Gastrocnemius medialis (tissue), 4 donors: Measurements from ENCODE around the gene STK39. TPM values are rescaled to one million over a fixed set of nuclear protein-coding genes. Genes with fewer than 3 reads are reported as not detected.

Experiments
- ATAC-seq, 2 donors: fragments of 150-250 bp; one replicate each; pipeline ENCODE4 v1.9.1; 2016
- DNase-seq, 2 donors: peaks; one replicate each; pipeline ENCODE4 v3.0.0-alpha.2; 2019
- H3K27ac ChIP-seq, 4 donors: fragments of 200-600 bp; sonication (generic); 1 replicate in 1 of 4; 2 replicates in 3 of 4; pipeline ENCODE4 v1.5.1; 2016 to 2018; ENCODE audit warnings: mild to moderate bottlenecking in 2 of 4, moderate library complexity in 1 of 4
- H3K27me3 ChIP-seq, 3 donors: fragments of 200-600 bp; sonication (generic) in 2 of 3; 1 replicate in 1 of 3; 2 replicates in 2 of 3; pipeline versions ENCODE4 v1.5.1 to v1.6.0; 2016 to 2019; ENCODE audit warnings: mild to moderate bottlenecking in 1 of 3, moderate library complexity in 1 of 3
- H3K36me3 ChIP-seq, 2 donors: fragments of 200-600 bp; sonication (generic) in 1 of 2; one replicate each; pipeline ENCODE4 v1.5.1; 2017 to 2018
- H3K4me1 ChIP-seq, 2 donors: fragments of 200-600 bp; sonication (generic) in 1 of 2; one replicate each; pipeline ENCODE4 v1.5.1; 2016 to 2017; ENCODE audit warnings: mild to moderate bottlenecking in 2 of 2
- H3K4me3 ChIP-seq, 4 donors: fragments of 200-600 bp; sonication (generic) in 3 of 4; 1 replicate in 1 of 4; 2 replicates in 3 of 4; pipeline ENCODE4 v1.5.1; 2016 to 2019; ENCODE audit warnings: mild to moderate bottlenecking in 2 of 4
- H3K9me3 ChIP-seq, 3 donors: fragments of 200-600 bp; sonication (generic) in 2 of 3; 1 replicate in 1 of 3; 2 replicates in 2 of 3; pipeline ENCODE4 v1.5.1; 2016 to 2019
- CTCF ChIP-seq, 5 experiments: fragments of 450-650 bp in 3 of 5; fragments of 200-600 bp in 2 of 5; sonication (generic) in 2 of 5; IDR thresholded peaks in 4 of 5; conservative IDR thresholded peaks in 1 of 5; 1 replicate in 4 of 5; 2 replicates in 1 of 5; pipeline ENCODE4 v1.5.1; 2016 to 2019; ENCODE audit warnings: antibody characterized with exemption in 5 of 5, mild to moderate bottlenecking in 3 of 5, moderate library complexity in 3 of 5
- POLR2A ChIP-seq, 2 donors: fragments of 450-650 bp; IDR thresholded peaks; one replicate each; pipeline ENCODE4 v1.6.1; 2017; ENCODE audit warnings: antibody characterized with exemption in 2 of 2, mild to moderate bottlenecking in 2 of 2, moderate library complexity in 2 of 2
- in situ Hi-C, 4 donors: fragments of 200-750 bp; cut with MboI; loops; one replicate each; pipeline versions ENCODE4 v1.15.0 to v1.8.0; 2017; ENCODE audit warnings: low sequenced_read_pairs in 4 of 4
- intact Hi-C: fragments of 100-400 bp; cut with DNase I; formaldehyde crosslinking; loops from one replicate; pipeline ENCODE4 v1.15.1; 2023; ENCODE audit warnings: low total_unique reads
- total RNA-seq, 4 donors: library from RNA; depleted of rRNA; stranded (reverse); fragments of >200 nt; gene quantifications; one replicate each; pipeline versions ENCODE4 v1.1.0 to v1.2.3, GENCODE V29; 2016

The STK39 gene
- total RNA-seq, 4 donors from 2014 or later, result 0.66 to 2.9 (median 1.9) TPM

- intact Hi-C loops, result no loop called here
- no peaks in the 10 kb centered on the region for H3K36me3 ChIP-seq
- in situ Hi-C loops, result no loop called here
- TF ChIP-seq CTCF (IDR thresholded peaks at IDR 0.05 in 4 of 5, conservative IDR thresholded peaks at IDR 0.05 in 1 of 5), result no peak
- ATAC-seq (no peak), DNase-seq (no peak)
- no peaks in the 10 kb centered on the region for H3K27me3 ChIP-seq
- no peaks in the 10 kb centered on the region for H3K4me1 ChIP-seq
- no peaks in the 10 kb centered on the region for H3K9me3 ChIP-seq
- H3K27ac ChIP-seq, result no peak overlapping the region
- no peak overlapping the region for H3K4me3 ChIP-seq
Measured at GRCh38 chr2:167933097-167933814, 314.1 kb downstream of the STK39 start.

GRCh38 chr2:167932123-167932693 is 315.2 kb downstream of the STK39 start:
- Histone ChIP-seq H3K27ac (no peak overlapping the region), H3K4me3 (no peak overlapping the region), H3K9me3 (no peaks in the 10 kb centered on the region), H3K27me3 (no peaks in the 10 kb centered on the region), H3K4me1 (no peaks in the 10 kb centered on the region), H3K36me3 (no peaks in the 10 kb centered on the region)
- no peak for DNase-seq
- no peak for TF ChIP-seq POLR2A (IDR thresholded peaks at IDR 0.05)
- no peak for TF ChIP-seq CTCF (IDR thresholded peaks at IDR 0.05 in 4 of 5, conservative IDR thresholded peaks at IDR 0.05 in 1 of 5)
- in situ Hi-C loops, result no loop called here
- intact Hi-C loops, result no loop called here
- no peak for ATAC-seq

- in situ Hi-C loops (no loop called here), intact Hi-C loops (no loop called here)
- Histone ChIP-seq H3K27me3 (no peaks in the 10 kb centered on the region), H3K4me1 (no peaks in the 10 kb centered on the region), H3K9me3 (no peaks in the 10 kb centered on the region), H3K27ac (no peak overlapping the region), H3K4me3 (no peak overlapping the region), H3K36me3 (no peaks in the 10 kb centered on the region)
- ATAC-seq (no peak), DNase-seq (no peak)
- no peak for TF ChIP-seq CTCF (IDR thresholded peaks at IDR 0.05 in 4 of 5, conservative IDR thresholded peaks at IDR 0.05 in 1 of 5)
- no peak for TF ChIP-seq POLR2A (IDR thresholded peaks at IDR 0.05)
Measured at GRCh38 chr2:167929484-167929883, 317.9 kb downstream of the STK39 start.

GRCh38 chr2:167928434-167928833 is 319.0 kb downstream of the STK39 start:
- no peak for ATAC-seq

More at GRCh38 chr2:167928434-167928833, 319.0 kb downstream of the STK39 start:
- no peak for DNase-seq
- H3K4me1 ChIP-seq, result no peaks in the 10 kb centered on the region
- intact Hi-C loops (no loop called here), in situ Hi-C loops (no loop called here)
- H3K9me3 ChIP-seq, result no peaks in the 10 kb centered on the region
- TF ChIP-seq POLR2A (IDR thresholded peaks at IDR 0.05) (no peak), CTCF (IDR thresholded peaks at IDR 0.05 in 4 of 5, conservative IDR thresholded peaks at IDR 0.05 in 1 of 5) (no peak)
- no peak overlapping the region for H3K27ac ChIP-seq
- H3K36me3 ChIP-seq, result no peaks in the 10 kb centered on the region
- no peaks in the 10 kb centered on the region for H3K27me3 ChIP-seq
- no peak overlapping the region for H3K4me3 ChIP-seq
